NCI-H82 treated with DMSO at 0.1 percent for 48 hours (cell line): ENCODE results near the gene S100A7.
"Not testable (repeated sequence)": the region's sequence is repeated elsewhere in the genome, so short reads cannot be mapped to it uniquely, and the experiment has no call there.

Experiments
- DNase-seq: peaks from one replicate; lab custom pipeline; 2025; ENCODE audit not compliant: unreplicated experiment; lab: John Stamatoyannopoulos, UW

Gene S100A7

GRCh38 chr1:153431928-153432327, 28.5 kb downstream of the S100A7 start:
- DNase-seq: no peak

DNA sequence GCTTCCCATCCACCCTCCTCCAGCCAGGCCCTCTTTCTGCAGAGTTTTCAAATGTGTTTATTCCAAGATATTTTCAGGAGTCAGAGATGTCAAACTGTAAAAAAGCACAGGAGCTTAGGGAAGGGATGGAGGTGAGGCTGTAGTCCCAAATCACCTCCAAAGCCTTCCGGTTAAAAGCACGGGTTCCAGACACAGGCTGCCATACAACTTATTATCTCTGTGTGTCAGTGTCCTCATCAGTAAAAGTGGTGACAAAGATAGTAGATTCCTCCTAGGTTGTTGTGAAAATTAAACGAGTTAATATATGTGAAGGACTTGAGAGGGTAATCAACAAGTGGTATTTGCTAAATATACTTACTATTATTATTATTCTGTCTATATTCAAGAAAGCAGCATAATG, 29.0 kb downstream of the S100A7 start:
- no peak for DNase-seq

- no peak for DNase-seq
Observed at GRCh38 chr1:153431002-153431401, 29.4 kb downstream of the S100A7 start.

- no peak for DNase-seq
Observed at GRCh38 chr1:153430561-153430960, 29.9 kb downstream of the S100A7 start.

DNA sequence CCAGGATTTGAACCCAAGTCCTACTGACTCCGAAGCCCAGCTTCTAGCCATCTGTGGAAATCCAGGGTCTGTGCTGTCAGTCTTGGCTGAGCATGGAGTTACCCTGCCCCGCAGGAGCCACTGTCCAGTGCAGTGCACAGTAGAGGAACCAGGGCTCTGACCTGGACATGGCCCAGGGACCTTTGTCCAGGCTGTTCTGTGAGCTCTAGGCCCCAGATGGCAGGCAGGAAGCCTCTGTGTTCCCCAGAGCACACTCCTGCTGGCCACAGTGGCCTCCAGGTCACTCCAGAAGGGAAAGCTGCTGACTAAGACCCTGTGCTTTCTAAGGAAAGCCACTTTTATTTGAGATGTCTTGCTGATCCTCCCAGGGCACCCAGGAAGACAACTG, 30.3 kb downstream of the S100A7 start:
- no peak for DNase-seq

- no peak for DNase-seq
Observed at GRCh38 chr1:153429266-153430165, 30.9 kb downstream of the S100A7 start.

- no peak for DNase-seq
Observed at GRCh38 chr1:153428791-153429190, 31.7 kb downstream of the S100A7 start.

- DNase-seq: no peak
Observed at GRCh38 chr1:153428073-153428638, 32.3 kb downstream of the S100A7 start.

DNA sequence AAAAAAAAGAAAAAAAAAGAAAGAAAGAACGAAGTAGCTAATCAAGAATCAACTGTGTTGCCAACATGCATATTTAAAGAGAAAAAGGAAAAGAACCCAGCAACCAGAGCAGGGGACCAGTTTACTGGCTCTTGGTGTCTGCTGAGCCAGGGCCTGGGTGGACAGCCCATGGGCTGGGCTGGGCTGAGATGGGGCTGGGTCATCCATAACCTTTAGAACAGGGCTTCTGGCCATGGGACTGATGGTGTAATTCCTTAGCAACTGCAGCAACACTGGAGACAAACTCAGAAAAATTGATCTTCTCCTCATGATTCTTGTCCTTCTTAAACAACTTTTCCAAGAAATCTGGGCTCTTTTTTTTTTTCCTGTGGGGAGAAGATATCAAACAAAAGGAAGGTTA, 33.6 kb downstream of the S100A7 start:
- DNase-seq: no peak

- DNase-seq: no peak
Observed at GRCh38 chr1:153422450-153423068, 37.9 kb downstream of the S100A7 start.

GRCh38 chr1:153420306-153420705, 40.1 kb downstream of the S100A7 start:
- DNase-seq: no peak

DNA sequence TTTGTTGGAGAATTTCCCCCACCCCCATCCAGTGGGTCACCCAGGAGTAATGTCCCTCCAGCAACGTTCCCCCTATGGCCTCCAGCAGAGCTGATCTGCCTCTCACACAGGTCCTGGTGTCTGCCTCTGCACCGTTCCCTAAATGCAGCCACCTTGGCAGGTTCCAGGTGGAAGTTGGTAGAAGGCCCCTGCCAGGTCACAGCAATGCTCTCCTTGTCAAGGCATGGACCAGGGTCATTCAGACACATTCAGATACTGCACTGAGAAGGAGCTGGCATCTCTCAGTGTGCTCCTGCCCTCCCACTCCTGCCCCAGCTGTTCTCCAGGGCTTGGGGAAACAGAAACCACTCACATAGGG, 41.0 kb downstream of the S100A7 start:
- DNase-seq: not testable (repeated sequence)

- not testable (repeated sequence) for DNase-seq
Observed at GRCh38 chr1:153418758-153419435, 41.6 kb downstream of the S100A7 start.

GRCh38 chr1:153417136-153417888, 43.1 kb downstream of the S100A7 start:
- DNase-seq: no peak

GRCh38 chr1:153415850-153416570, 44.4 kb downstream of the S100A7 start, which contains the start of gene S100A7A:
S100A7A (plus strand) TSS chr1:153416520; CDS start chr1:153418083, 1,563 bp downstream.
- no peak for DNase-seq

DNA sequence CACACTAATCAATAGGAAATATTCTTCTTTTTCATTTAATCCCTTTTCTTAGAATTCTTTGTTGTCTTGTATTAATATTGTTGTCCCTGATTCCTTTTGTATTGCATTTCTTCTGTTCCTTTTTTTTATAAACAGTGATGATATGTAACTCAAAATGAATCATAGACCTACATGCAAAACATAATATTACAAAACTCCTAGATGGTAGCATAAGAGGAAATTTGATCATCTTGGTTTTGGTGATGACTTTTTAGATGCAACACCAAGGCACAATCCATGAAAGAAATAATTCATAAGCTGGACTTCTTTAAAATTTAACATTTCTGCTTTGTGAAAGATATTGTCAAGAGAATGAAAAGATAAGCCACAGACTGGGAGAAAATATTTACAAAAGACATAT, 46.5 kb downstream of the S100A7 start:
- DNase-seq: not testable (repeated sequence)
